ENCODE measurements around the gene LYRM4.

DNA sequence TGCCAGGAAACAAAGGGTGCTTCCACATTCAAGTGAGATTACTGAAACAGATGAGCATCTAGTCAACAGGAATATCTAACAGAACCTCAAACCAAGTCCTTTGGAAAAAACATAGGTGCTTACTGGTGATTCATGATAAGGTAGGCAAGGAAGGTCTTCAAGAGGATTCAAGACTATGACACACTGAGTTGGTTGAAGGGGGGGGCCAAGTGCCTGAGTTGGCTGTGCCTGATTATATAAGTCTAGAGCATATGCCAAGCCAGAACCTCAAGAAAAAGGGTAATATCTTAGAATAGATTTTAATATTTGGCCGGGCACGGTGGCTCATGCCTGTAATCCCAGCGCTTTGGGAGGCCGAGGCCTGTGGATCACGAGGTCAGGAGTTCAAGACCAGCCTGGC lies 63.7 kb downstream of the LYRM4 start:
- TF ChIP-seq POLR2AphosphoS5 (IDR thresholded peaks at IDR 0.05; ENCODE audit: insufficient read depth in 1 of 2, low read depth in 1 of 2), result no peak
- no peak for TF ChIP-seq POLR2A (IDR thresholded peaks at IDR 0.05)
